Liver (tissue), 9 donors: ENCODE results near the gene GPR52. TPM values are rescaled to one million over a fixed set of nuclear protein-coding genes. Genes with fewer than 3 reads are reported as not detected.

Experiments used
- DNase-seq: peaks from one replicate; pipeline ENCODE4 v3.0.0-alpha.2; 2017; ENCODE audit warnings: low spot score
- H3K27ac ChIP-seq, 2 donors: one replicate each; pipeline ENCODE4 v1.7.0; 2013; ENCODE audit warnings: inconsistent platforms in 2 of 2, low read length in 2 of 2, control low read depth in 1 of 2, low read depth in 1 of 2, mild to moderate bottlenecking in 1 of 2
- H3K27me3 ChIP-seq, 4 donors: one replicate each; pipeline versions ENCODE4 v1.6.1 to v1.7.0; 2013; ENCODE audit warnings: low read length in 3 of 4, inconsistent platforms in 1 of 4, mild to moderate bottlenecking in 1 of 4, moderate library complexity in 1 of 4; ENCODE audit not compliant: control insufficient read depth in 4 of 4, insufficient read depth in 4 of 4
- H3K36me3 ChIP-seq, 4 donors: one replicate each; pipeline versions ENCODE4 v1.6.1 to v1.7.0; 2013; ENCODE audit warnings: low read length in 3 of 4, mild to moderate bottlenecking in 3 of 4, low read depth in 1 of 4, moderate library complexity in 1 of 4; ENCODE audit not compliant: control insufficient read depth in 4 of 4, insufficient read depth in 3 of 4
- H3K4me1 ChIP-seq, 4 donors: one replicate each; pipeline versions ENCODE4 v1.6.1 to v1.7.0; 2013; ENCODE audit warnings: low read length in 3 of 4, mild to moderate bottlenecking in 3 of 4, moderate library complexity in 1 of 4; ENCODE audit not compliant: control insufficient read depth in 4 of 4, insufficient read depth in 4 of 4
- H3K4me3 ChIP-seq, 3 donors: one replicate each; pipeline versions ENCODE4 v1.6.1 to v1.7.0; 2013; ENCODE audit warnings: low read length in 3 of 3, control low read depth in 1 of 3, low read depth in 1 of 3, mild to moderate bottlenecking in 1 of 3
- H3K9ac ChIP-seq, 2 donors: one replicate each; pipeline ENCODE4 v1.7.0; 2013; ENCODE audit warnings: low read length in 2 of 2, mild to moderate bottlenecking in 2 of 2, moderate library complexity in 2 of 2, control low read depth in 1 of 2, low read depth in 1 of 2
- H3K9me3 ChIP-seq, 4 donors: one replicate each; pipeline versions ENCODE4 v1.6.1 to v1.7.0; 2013; ENCODE audit warnings: low read length in 3 of 4; ENCODE audit not compliant: control insufficient read depth in 4 of 4
- EGR1 ChIP-seq, 2 donors: IDR thresholded peaks; 2 replicates each; pipeline ENCODE4 v1.6.1; 2016 to 2018; ENCODE audit warnings: antibody characterized with exemption in 2 of 2, low read depth in 2 of 2
- FOXA1 ChIP-seq: IDR thresholded peaks from 2 replicates; pipeline ENCODE4 v1.6.1; 2016; ENCODE audit warnings: antibody characterized with exemption
- FOXA2 ChIP-seq: IDR thresholded peaks from 2 replicates; pipeline ENCODE4 v1.6.1; 2016; ENCODE audit warnings: antibody characterized with exemption
- GABPA ChIP-seq, 2 donors: IDR thresholded peaks in 1 of 2; conservative IDR thresholded peaks in 1 of 2; 2 replicates each; pipeline ENCODE4 v1.6.1; 2016; ENCODE audit warnings: antibody characterized with exemption in 2 of 2, mild to moderate bottlenecking in 1 of 2, moderate library complexity in 1 of 2
- HNF4A ChIP-seq, 2 donors: conservative IDR thresholded peaks; 2 replicates each; pipeline ENCODE4 v1.6.1; 2016; ENCODE audit warnings: antibody characterized with exemption in 2 of 2, mild to moderate bottlenecking in 2 of 2
- HNF4G ChIP-seq: IDR thresholded peaks from 2 replicates; pipeline ENCODE4 v1.6.1; 2016; ENCODE audit warnings: antibody characterized with exemption
- JUND ChIP-seq, 2 donors: IDR thresholded peaks; 2 replicates each; pipeline ENCODE4 v1.6.1; 2016; ENCODE audit warnings: antibody characterized with exemption in 2 of 2
- NR2F2 ChIP-seq: IDR thresholded peaks from 2 replicates; pipeline ENCODE4 v1.6.1; 2016; ENCODE audit warnings: antibody characterized with exemption
- RAD21 ChIP-seq, 2 donors: IDR thresholded peaks; 2 replicates each; pipeline ENCODE4 v1.6.1; 2016; ENCODE audit warnings: antibody characterized with exemption in 2 of 2, mild to moderate bottlenecking in 2 of 2
- RXRA ChIP-seq, 2 donors: IDR thresholded peaks; 2 replicates each; pipeline ENCODE4 v1.6.1; 2017 to 2018; ENCODE audit warnings: antibody characterized with exemption in 2 of 2, mild to moderate bottlenecking in 1 of 2
- SP1 ChIP-seq: IDR thresholded peaks from 2 replicates; pipeline ENCODE4 v1.6.1; 2018; ENCODE audit warnings: antibody characterized with exemption, mild to moderate bottlenecking
- TAF1 ChIP-seq: conservative IDR thresholded peaks from 2 replicates; pipeline ENCODE4 v1.6.1; 2016; ENCODE audit warnings: antibody characterized with exemption, mild to moderate bottlenecking
- YY1 ChIP-seq: IDR thresholded peaks from 2 replicates; pipeline ENCODE4 v1.6.1; 2016; ENCODE audit warnings: antibody characterized with exemption, mild to moderate bottlenecking
- WGBS: extraction: QIAGEN DNeasy Blood & Tissue Kit; methylation state at CpG from one replicate; pipeline ENCODE4 v1.1.7; 2013; 5-methylcytosine and 5-hydroxymethylcytosine counted together
- polyA plus RNA-seq, 2 donors: library from polyadenylated mRNA; stranded (reverse) in 1 of 2; unstranded in 1 of 2; fragments of 200-250 nt in 1 of 2; fragments of >200 nt in 1 of 2; fragmentation: Nextera tagmentation in 1 of 2; extraction: Ambion mirVana in 1 of 2; gene quantifications; one replicate each; pipeline versions ENCODE4 v1.2.1 to v1.2.3, GENCODE V29; 2013 to 2015
- total RNA-seq, 2 donors: library from RNA; depleted of rRNA; stranded (reverse); fragments of >200 nt; gene quantifications; one replicate each; pipeline ENCODE4 v1.2.3, GENCODE V29; 2014
- TF ChIP-seq, protein P1 (sequence below): IDR thresholded peaks from 2 replicates; pipeline ENCODE4 v1.6.1; 2016; ENCODE audit warnings: antibody characterized with exemption
- TF ChIP-seq, protein P2 (sequence below): fragments of 150-350 bp; IDR thresholded peaks from 2 replicates; pipeline ENCODE4 v1.5.1; 2017; ENCODE audit warnings: improper control_type of control experiment, low read depth, low read length; ENCODE audit not compliant: missing input control
- TF ChIP-seq, protein P3 (sequence below): IDR thresholded peaks from 2 replicates; pipeline ENCODE4 v1.6.1; 2016; ENCODE audit warnings: antibody characterized with exemption
- TF ChIP-seq, protein P4 (sequence below): IDR thresholded peaks from 2 replicates; pipeline ENCODE4 v1.6.1; 2016; ENCODE audit warnings: antibody characterized with exemption, mild to moderate bottlenecking
- TF ChIP-seq, protein P5 (sequence below): IDR thresholded peaks from 2 replicates; pipeline ENCODE4 v1.6.1; 2016; ENCODE audit warnings: antibody characterized with exemption
- donor health status: healthy.
- donor health status: healthy.
- donor health status: healthy.
- donor health status: healthy.
- donor health status: healthy.

GPR52 gene
- total and polyA plus RNA-seq, 4 donors: 1.3 to 4.8 TPM; not detected in 2

DNA sequence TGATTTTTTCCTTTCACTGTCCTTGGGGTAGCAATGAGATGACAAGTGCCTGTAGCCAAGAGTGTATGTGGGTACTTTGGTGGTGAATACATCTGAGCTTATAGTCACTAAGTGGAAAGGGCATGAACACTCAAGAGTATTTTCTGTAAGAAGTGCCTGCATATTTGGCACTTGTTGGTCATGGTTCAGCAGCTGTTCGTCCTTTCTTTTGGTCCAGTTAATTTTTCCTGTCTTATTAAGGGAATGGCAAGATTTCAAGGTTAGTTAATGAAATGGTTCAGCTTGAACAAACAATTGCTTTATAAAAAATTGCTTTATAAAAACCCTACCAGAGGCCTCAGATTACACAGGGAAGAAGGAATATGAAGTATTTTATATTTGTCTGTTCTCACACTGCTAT, 48.6 kb upstream of the GPR52 start:
- no peak for DNase-seq
- H3K27ac ChIP-seq: no peak overlapping the region
- H3K4me3 ChIP-seq: no peak overlapping the region
- no peaks in the 10 kb centered on the region for H3K9me3 ChIP-seq
- no peaks in the 10 kb centered on the region for H3K4me1 ChIP-seq
- TF ChIP-seq RAD21 (IDR thresholded peaks at IDR 0.05): no peak
- TF ChIP-seq, protein P1, sequence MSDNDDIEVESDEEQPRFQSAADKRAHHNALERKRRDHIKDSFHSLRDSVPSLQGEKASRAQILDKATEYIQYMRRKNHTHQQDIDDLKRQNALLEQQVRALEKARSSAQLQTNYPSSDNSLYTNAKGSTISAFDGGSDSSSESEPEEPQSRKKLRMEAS: no peak
- no peak for TF ChIP-seq EGR1 (IDR thresholded peaks at IDR 0.05; ENCODE audit: low read depth in 2 of 2)
- no peak for TF ChIP-seq SP1
- TF ChIP-seq NR2F2: no peak
- no peak for TF ChIP-seq RXRA (IDR thresholded peaks at IDR 0.05)
- TF ChIP-seq FOXA1: no peak
- no peak for TF ChIP-seq YY1
- TF ChIP-seq HNF4G: no peak
- no peak for TF ChIP-seq HNF4A (conservative IDR thresholded peaks at IDR 0.05)
- no peak for TF ChIP-seq JUND (IDR thresholded peaks at IDR 0.05)
- no peak for TF ChIP-seq GABPA (IDR thresholded peaks at IDR 0.05 in 1 of 2, conservative IDR thresholded peaks at IDR 0.05 in 1 of 2)
- TF ChIP-seq, protein P2, sequence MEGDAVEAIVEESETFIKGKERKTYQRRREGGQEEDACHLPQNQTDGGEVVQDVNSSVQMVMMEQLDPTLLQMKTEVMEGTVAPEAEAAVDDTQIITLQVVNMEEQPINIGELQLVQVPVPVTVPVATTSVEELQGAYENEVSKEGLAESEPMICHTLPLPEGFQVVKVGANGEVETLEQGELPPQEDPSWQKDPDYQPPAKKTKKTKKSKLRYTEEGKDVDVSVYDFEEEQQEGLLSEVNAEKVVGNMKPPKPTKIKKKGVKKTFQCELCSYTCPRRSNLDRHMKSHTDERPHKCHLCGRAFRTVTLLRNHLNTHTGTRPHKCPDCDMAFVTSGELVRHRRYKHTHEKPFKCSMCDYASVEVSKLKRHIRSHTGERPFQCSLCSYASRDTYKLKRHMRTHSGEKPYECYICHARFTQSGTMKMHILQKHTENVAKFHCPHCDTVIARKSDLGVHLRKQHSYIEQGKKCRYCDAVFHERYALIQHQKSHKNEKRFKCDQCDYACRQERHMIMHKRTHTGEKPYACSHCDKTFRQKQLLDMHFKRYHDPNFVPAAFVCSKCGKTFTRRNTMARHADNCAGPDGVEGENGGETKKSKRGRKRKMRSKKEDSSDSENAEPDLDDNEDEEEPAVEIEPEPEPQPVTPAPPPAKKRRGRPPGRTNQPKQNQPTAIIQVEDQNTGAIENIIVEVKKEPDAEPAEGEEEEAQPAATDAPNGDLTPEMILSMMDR: no peak
- TF ChIP-seq, protein P3, sequence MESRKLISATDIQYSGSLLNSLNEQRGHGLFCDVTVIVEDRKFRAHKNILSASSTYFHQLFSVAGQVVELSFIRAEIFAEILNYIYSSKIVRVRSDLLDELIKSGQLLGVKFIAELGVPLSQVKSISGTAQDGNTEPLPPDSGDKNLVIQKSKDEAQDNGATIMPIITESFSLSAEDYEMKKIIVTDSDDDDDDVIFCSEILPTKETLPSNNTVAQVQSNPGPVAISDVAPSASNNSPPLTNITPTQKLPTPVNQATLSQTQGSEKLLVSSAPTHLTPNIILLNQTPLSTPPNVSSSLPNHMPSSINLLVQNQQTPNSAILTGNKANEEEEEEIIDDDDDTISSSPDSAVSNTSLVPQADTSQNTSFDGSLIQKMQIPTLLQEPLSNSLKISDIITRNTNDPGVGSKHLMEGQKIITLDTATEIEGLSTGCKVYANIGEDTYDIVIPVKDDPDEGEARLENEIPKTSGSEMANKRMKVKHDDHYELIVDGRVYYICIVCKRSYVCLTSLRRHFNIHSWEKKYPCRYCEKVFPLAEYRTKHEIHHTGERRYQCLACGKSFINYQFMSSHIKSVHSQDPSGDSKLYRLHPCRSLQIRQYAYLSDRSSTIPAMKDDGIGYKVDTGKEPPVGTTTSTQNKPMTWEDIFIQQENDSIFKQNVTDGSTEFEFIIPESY: no peak
- TF ChIP-seq, protein P4, sequence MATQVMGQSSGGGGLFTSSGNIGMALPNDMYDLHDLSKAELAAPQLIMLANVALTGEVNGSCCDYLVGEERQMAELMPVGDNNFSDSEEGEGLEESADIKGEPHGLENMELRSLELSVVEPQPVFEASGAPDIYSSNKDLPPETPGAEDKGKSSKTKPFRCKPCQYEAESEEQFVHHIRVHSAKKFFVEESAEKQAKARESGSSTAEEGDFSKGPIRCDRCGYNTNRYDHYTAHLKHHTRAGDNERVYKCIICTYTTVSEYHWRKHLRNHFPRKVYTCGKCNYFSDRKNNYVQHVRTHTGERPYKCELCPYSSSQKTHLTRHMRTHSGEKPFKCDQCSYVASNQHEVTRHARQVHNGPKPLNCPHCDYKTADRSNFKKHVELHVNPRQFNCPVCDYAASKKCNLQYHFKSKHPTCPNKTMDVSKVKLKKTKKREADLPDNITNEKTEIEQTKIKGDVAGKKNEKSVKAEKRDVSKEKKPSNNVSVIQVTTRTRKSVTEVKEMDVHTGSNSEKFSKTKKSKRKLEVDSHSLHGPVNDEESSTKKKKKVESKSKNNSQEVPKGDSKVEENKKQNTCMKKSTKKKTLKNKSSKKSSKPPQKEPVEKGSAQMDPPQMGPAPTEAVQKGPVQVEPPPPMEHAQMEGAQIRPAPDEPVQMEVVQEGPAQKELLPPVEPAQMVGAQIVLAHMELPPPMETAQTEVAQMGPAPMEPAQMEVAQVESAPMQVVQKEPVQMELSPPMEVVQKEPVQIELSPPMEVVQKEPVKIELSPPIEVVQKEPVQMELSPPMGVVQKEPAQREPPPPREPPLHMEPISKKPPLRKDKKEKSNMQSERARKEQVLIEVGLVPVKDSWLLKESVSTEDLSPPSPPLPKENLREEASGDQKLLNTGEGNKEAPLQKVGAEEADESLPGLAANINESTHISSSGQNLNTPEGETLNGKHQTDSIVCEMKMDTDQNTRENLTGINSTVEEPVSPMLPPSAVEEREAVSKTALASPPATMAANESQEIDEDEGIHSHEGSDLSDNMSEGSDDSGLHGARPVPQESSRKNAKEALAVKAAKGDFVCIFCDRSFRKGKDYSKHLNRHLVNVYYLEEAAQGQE: no peak
- TF ChIP-seq TAF1: no peak
- TF ChIP-seq, protein P5, sequence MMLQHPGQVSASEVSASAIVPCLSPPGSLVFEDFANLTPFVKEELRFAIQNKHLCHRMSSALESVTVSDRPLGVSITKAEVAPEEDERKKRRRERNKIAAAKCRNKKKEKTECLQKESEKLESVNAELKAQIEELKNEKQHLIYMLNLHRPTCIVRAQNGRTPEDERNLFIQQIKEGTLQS: no peak
- no peak for TF ChIP-seq FOXA2
- no peaks in the 10 kb centered on the region for H3K36me3 ChIP-seq
- no peaks in the 10 kb centered on the region for H3K27me3 ChIP-seq
- 97% methylated on average over 1 of the region's 1 CpG for WGBS
- H3K9ac ChIP-seq: no peak overlapping the region
